ENCODE results near the gene C22orf15.

DNA sequence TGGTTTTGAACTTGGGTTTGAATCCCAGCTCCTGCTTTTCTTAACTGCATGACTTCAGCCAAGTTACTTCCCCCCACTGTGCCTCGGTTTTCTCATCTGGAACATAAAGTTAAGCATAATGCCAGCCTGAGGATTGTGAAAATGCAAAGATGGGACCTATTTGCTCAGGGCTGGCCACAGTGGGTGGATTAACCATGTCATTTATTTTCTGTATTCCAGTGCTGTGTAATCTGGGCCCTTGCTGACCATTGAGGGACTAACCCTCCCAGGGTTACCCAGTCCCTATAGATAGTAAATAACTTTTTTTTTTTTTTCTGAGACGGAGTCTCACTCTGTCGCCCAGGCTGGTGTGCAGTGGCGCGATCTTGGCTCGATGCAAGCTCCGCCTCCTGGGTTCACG, 7.1 kb upstream of the C22orf15 start:
- TF ChIP-seq, protein P1, sequence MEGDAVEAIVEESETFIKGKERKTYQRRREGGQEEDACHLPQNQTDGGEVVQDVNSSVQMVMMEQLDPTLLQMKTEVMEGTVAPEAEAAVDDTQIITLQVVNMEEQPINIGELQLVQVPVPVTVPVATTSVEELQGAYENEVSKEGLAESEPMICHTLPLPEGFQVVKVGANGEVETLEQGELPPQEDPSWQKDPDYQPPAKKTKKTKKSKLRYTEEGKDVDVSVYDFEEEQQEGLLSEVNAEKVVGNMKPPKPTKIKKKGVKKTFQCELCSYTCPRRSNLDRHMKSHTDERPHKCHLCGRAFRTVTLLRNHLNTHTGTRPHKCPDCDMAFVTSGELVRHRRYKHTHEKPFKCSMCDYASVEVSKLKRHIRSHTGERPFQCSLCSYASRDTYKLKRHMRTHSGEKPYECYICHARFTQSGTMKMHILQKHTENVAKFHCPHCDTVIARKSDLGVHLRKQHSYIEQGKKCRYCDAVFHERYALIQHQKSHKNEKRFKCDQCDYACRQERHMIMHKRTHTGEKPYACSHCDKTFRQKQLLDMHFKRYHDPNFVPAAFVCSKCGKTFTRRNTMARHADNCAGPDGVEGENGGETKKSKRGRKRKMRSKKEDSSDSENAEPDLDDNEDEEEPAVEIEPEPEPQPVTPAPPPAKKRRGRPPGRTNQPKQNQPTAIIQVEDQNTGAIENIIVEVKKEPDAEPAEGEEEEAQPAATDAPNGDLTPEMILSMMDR (IDR thresholded peaks at IDR 0.05) = no peak
- no peak for TF ChIP-seq POLR2A (IDR thresholded peaks at IDR 0.05)
